Activated T-cell treated with anti-CD3 and anti-CD28 coated beads, Interleukin-2, amount 50 U/mL, for 24 hours (primary cell): ENCODE measurements around the gene CDC42BPB.
"Not testable (repeated sequence)": the region's sequence is repeated elsewhere in the genome, so short reads cannot be mapped to it uniquely, and the experiment has no call there.

ENCODE experiments used
- DNase-seq: peaks from one replicate; pipeline ENCODE4 v3.0.0-alpha.2; 2020
- H3K27ac Mint-ChIP-seq: 2 replicates; pipeline ENCODE4 v1.8.0; 2020; ENCODE audit warnings: mild to moderate bottlenecking, mixed read lengths
- H3K27me3 Mint-ChIP-seq: 2 replicates; pipeline ENCODE4 v1.8.0; 2020; ENCODE audit warnings: mixed read lengths
- H3K36me3 Mint-ChIP-seq: 2 replicates; pipeline ENCODE4 v1.8.0; 2020; ENCODE audit warnings: low read depth, mixed read lengths
- H3K4me1 Mint-ChIP-seq: 2 replicates; pipeline ENCODE4 v1.8.0; 2020; ENCODE audit warnings: low read depth, mixed read lengths
- H3K4me3 Mint-ChIP-seq: 2 replicates; pipeline ENCODE4 v1.8.0; 2020; ENCODE audit warnings: mild to moderate bottlenecking, moderate library complexity, mixed read lengths
- H3K9me3 Mint-ChIP-seq: 2 replicates; pipeline ENCODE4 v1.8.0; 2020; ENCODE audit warnings: mixed read lengths

The CDC42BPB gene

GRCh38 chr14:103055695-103056094 lies 1.7 kb downstream of the CDC42BPB start:
- H3K36me3 Mint-ChIP-seq, result no peaks in the 10 kb centered on the region
- peaks cover 34% of the 10 kb centered on the region for H3K27me3 Mint-ChIP-seq
- H3K27ac Mint-ChIP-seq, result no peak overlapping the region
- peak overlapping the region; percentile 57 for H3K4me3 Mint-ChIP-seq
- no peaks in the 10 kb centered on the region for H3K9me3 Mint-ChIP-seq
- H3K4me1 Mint-ChIP-seq, result peaks cover 12% of the 10 kb centered on the region
- no peak for DNase-seq

DNA sequence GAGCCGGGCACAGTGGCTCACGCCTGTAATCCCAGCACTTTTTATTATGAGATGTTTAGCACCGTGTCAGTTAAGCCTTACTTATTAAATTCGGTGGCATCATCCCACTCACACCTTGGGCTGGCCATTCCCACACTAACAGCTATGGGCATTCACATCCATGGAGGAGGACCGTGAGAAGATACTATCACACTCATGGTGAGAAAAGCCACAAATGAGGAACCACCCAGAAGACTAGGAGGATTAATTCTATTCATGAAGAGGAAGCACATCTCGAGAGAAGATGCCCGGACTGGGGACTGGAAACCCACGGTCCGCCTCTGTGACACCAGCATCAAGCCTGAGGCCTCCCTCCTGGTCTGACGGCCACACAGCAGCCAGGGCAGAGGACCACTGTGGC lies 4.9 kb downstream of the CDC42BPB start:
- Mint-ChIP-seq H3K36me3 (no peaks in the 10 kb centered on the region), H3K27me3 (peaks cover 13% of the 10 kb centered on the region), H3K4me3 (no peak overlapping the region), H3K27ac (no peak overlapping the region), H3K4me1 (peaks cover 7% of the 10 kb centered on the region), H3K9me3 (no peaks in the 10 kb centered on the region)
- DNase-seq, result no peak

DNA sequence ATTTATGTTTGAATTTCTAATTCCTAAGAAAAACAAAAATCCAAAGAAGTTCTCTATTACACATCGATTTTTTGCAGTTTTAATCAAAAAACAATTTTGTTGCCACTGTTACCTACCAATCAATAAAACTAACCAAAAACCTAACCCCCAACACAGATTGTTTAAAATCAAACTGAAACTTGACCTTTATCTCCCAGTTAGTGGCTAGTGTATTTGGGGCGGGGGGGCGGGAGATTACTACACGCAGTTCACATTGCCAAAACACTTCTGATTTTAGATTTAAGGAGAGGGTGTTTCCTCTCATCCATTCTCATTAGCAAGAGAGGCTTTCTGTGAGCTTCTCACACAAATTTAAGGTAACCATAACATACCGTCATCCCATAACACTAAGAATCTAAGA lies 6.4 kb downstream of the CDC42BPB start:
- no peak overlapping the region for H3K27ac Mint-ChIP-seq
- no peak overlapping the region for H3K4me3 Mint-ChIP-seq
- H3K4me1 Mint-ChIP-seq, result peaks cover 4% of the 10 kb centered on the region
- DNase-seq, result no peak
- H3K36me3 Mint-ChIP-seq, result no peaks in the 10 kb centered on the region
- no peaks in the 10 kb centered on the region for H3K9me3 Mint-ChIP-seq
- peaks cover 10% of the 10 kb centered on the region for H3K27me3 Mint-ChIP-seq

GRCh38 chr14:103047453-103047852 lies 9.9 kb downstream of the CDC42BPB start:
- not testable (repeated sequence) for DNase-seq, H3K4me3 Mint-ChIP-seq, H3K27ac Mint-ChIP-seq, H3K9me3 Mint-ChIP-seq, H3K36me3 Mint-ChIP-seq, H3K4me1 Mint-ChIP-seq
- peaks cover 16% of the 10 kb centered on the region for H3K27me3 Mint-ChIP-seq

DNA sequence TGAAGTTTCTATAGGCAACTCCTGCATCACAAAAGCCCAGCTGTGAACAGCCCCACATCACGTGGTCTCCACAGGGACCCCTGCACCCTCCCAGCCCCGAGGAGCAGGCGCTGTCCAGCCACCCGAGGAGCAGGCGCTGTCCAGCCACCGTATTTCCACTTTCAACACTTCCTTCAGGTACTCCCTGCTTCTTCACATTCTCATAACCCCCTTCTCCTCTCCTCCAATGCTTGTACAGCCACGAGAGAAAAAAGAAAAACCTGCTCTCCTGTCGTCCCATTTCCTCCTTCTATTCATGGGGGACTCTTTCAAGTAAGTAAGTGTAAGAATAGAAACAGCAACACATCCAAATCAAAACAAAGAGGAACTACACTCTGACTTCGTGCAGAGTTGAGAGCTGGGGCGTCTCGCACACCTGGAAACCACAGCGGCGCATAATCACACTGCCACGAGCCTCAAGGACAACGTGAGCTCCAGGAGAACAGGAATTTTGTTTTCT lies 11.9 kb downstream of the CDC42BPB start:
- Mint-ChIP-seq H3K9me3 (peaks cover 5% of the 10 kb centered on the region), H3K27me3 (peaks cover 14% of the 10 kb centered on the region), H3K27ac (no peak overlapping the region), H3K4me3 (no peak overlapping the region), H3K4me1 (peaks cover 7% of the 10 kb centered on the region), H3K36me3 (no peaks in the 10 kb centered on the region)
- DNase-seq, result no peak

DNA sequence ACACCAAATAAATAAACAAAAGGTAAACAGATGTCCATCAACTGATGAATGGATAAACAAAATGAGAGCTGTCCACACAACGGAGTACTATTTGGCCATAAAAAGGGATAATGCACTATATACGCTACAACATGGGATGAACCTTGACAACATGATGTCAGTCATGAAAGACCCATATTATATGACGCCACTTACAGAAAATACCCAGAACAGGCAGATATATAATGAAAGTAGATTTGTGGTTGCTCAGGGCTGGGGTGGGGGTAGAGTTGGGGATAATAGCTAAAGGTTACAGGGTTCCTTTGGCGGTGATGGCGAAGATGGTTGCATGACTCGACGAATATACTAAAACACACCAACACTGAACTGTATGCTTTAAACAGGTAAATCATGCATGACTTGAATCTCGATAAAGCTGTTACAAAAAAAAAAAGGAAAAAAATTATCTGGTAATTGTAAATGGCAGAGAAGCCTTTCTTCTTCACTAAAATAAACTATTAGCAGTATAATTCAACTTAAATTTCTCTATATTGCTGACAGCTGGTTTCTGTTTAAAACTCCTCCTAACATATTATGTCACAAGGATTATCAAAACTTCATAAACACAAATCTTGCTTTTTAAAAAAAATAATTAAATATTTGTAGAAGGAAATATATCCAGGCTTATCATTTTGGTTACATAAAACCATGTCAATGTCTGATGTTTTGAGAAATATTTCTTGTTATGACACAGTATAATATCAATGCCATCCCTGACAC lies 13.9 kb downstream of the CDC42BPB start:
- H3K36me3 Mint-ChIP-seq, result no peaks in the 10 kb centered on the region
- no peak overlapping the region for H3K27ac Mint-ChIP-seq
- no peak overlapping the region for H3K4me3 Mint-ChIP-seq

GRCh38 chr14:103041464-103041863 lies 15.9 kb downstream of the CDC42BPB start:
- H3K27ac Mint-ChIP-seq, result no peak overlapping the region
- DNase-seq, result no peak
- no peaks in the 10 kb centered on the region for H3K36me3 Mint-ChIP-seq
- no peak overlapping the region for H3K4me3 Mint-ChIP-seq
- H3K4me1 Mint-ChIP-seq, result peaks cover 7% of the 10 kb centered on the region
- H3K9me3 Mint-ChIP-seq, result peaks cover 5% of the 10 kb centered on the region
- peaks cover 11% of the 10 kb centered on the region for H3K27me3 Mint-ChIP-seq

More for the DNA sequence above, 13.9 kb downstream of the CDC42BPB start:
- Mint-ChIP-seq H3K9me3 (peaks cover 5% of the 10 kb centered on the region), H3K27me3 (peaks cover 14% of the 10 kb centered on the region), H3K4me1 (peaks cover 7% of the 10 kb centered on the region)
- no peak for DNase-seq

DNA sequence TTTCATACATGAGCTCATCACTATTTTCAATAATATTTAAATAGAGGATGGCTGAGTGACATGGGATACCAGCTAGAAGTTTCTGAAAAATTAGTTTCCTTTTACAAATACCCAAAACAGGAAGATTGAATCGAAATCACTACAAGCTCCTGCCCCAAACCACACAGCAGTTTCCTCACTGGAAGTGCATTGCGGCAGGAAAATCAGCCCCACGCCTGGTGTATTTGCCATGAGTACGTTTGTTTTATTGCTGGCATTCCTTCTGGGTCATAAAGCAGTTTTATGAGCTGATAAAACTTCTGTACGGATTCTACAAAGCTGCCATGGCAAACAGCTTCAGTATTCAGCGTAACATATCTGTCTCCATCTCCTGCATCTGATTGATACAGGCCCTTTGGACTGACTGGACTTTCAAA lies 23.7 kb downstream of the CDC42BPB start:
- DNase-seq, result no peak
- no peak overlapping the region for H3K4me3 Mint-ChIP-seq
- H3K27me3 Mint-ChIP-seq, result no peaks in the 10 kb centered on the region
- H3K9me3 Mint-ChIP-seq, result no peaks in the 10 kb centered on the region
- H3K27ac Mint-ChIP-seq, result no peak overlapping the region
- no peaks in the 10 kb centered on the region for H3K36me3 Mint-ChIP-seq
- no peaks in the 10 kb centered on the region for H3K4me1 Mint-ChIP-seq

GRCh38 chr14:103031956-103032355 lies 25.4 kb downstream of the CDC42BPB start:
- Mint-ChIP-seq H3K9me3 (no peaks in the 10 kb centered on the region), H3K27me3 (peaks cover under 1% of the 10 kb centered on the region), H3K4me1 (no peaks in the 10 kb centered on the region), H3K27ac (no peak overlapping the region), H3K4me3 (no peak overlapping the region), H3K36me3 (no peaks in the 10 kb centered on the region)
- DNase-seq, result no peak

- H3K9me3 Mint-ChIP-seq, result no peaks in the 10 kb centered on the region
- H3K36me3 Mint-ChIP-seq, result no peaks in the 10 kb centered on the region
- H3K4me1 Mint-ChIP-seq, result no peaks in the 10 kb centered on the region
- DNase-seq, result no peak
- H3K27me3 Mint-ChIP-seq, result peaks cover 2% of the 10 kb centered on the region
- no peak overlapping the region for H3K4me3 Mint-ChIP-seq
- no peak overlapping the region for H3K27ac Mint-ChIP-seq
Observed at GRCh38 chr14:103031566-103031911, 25.8 kb downstream of the CDC42BPB start.

- H3K4me3 Mint-ChIP-seq, result no peak overlapping the region
- no peak overlapping the region for H3K27ac Mint-ChIP-seq
- no peak for DNase-seq
- H3K27me3 Mint-ChIP-seq, result peaks cover 2% of the 10 kb centered on the region
- no peaks in the 10 kb centered on the region for H3K9me3 Mint-ChIP-seq
- H3K4me1 Mint-ChIP-seq, result no peaks in the 10 kb centered on the region
- H3K36me3 Mint-ChIP-seq, result no peaks in the 10 kb centered on the region
Observed at GRCh38 chr14:103030741-103031565, 26.4 kb downstream of the CDC42BPB start.

- no peak overlapping the region for H3K27ac Mint-ChIP-seq
- H3K4me3 Mint-ChIP-seq, result no peak overlapping the region
- H3K27me3 Mint-ChIP-seq, result peaks cover 7% of the 10 kb centered on the region
- H3K36me3 Mint-ChIP-seq, result no peaks in the 10 kb centered on the region
- H3K4me1 Mint-ChIP-seq, result no peaks in the 10 kb centered on the region
- no peaks in the 10 kb centered on the region for H3K9me3 Mint-ChIP-seq
- DNase-seq, result no peak
Observed at GRCh38 chr14:103029936-103030335, 27.4 kb downstream of the CDC42BPB start.

GRCh38 chr14:103028772-103029171 lies 28.6 kb downstream of the CDC42BPB start:
- H3K9me3 Mint-ChIP-seq, result no peaks in the 10 kb centered on the region
- H3K27me3 Mint-ChIP-seq, result peaks cover 13% of the 10 kb centered on the region
- no peak overlapping the region for H3K4me3 Mint-ChIP-seq
- no peaks in the 10 kb centered on the region for H3K36me3 Mint-ChIP-seq
- H3K27ac Mint-ChIP-seq, result no peak overlapping the region
- no peaks in the 10 kb centered on the region for H3K4me1 Mint-ChIP-seq
- no peak for DNase-seq

DNA sequence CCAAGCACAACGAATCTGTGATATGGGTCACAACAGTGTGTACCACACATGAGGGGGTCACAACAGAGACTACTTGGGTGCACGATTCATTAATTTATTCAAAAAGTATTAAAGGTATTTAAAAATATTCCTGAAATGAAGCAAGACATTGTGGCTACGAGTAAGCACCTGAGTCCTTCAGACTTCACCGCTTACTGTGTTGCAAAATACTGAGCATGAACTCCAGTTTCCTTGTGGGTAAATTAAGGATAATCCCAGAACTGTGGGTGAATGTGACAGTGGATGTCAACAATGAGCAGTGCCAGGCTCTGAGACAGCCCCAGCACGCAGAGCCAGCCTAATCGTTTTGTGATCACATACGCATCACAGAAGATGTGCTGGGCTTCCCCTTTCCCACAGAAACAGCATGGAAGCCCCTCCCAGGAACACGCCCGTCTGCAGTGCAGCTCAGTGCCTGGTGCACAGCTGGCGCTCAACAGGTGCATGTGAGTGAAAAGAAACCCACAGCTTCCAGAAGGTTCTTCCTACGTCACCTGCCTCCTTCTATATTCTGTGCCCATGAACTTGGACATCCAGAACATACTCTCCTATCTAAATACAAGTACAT lies 29.1 kb downstream of the CDC42BPB start:
- Mint-ChIP-seq H3K4me1 (no peaks in the 10 kb centered on the region), H3K27me3 (peaks cover 15% of the 10 kb centered on the region), H3K36me3 (no peaks in the 10 kb centered on the region), H3K9me3 (no peaks in the 10 kb centered on the region), H3K27ac (no peak overlapping the region), H3K4me3 (no peak overlapping the region)
- DNase-seq, result no peak

- Mint-ChIP-seq H3K4me3 (no peak overlapping the region), H3K9me3 (no peaks in the 10 kb centered on the region), H3K27me3 (peaks cover 15% of the 10 kb centered on the region), H3K27ac (no peak overlapping the region), H3K36me3 (no peaks in the 10 kb centered on the region), H3K4me1 (no peaks in the 10 kb centered on the region)
- no peak for DNase-seq
Observed at GRCh38 chr14:103027451-103027850, 29.9 kb downstream of the CDC42BPB start.
